K562 (cell line): Measurements from ENCODE around the gene TMEM184B. TPM values are rescaled to one million over a fixed set of nuclear protein-coding genes. Genes with fewer than 3 reads are reported as not detected.

Experiments
- ATAC-seq: fragments of 200-7000 bp; cut with Tn5 transposase; 3 replicates; pipeline ENCODE4 v1.9.1; 2020; ENCODE audit warnings: moderate library complexity
- BruUV-seq: library from RNA; stranded (reverse); fragments of 400-500 nt; replicated peaks from 2 replicates; lab custom pipeline; 2021; lab: Mats Ljungman, UMichigan
- CTCF ChIA-PET: fragments of 300-600 bp; formaldehyde crosslinking; extraction: SDS; loops from one replicate; lab custom pipeline; 2021; ENCODE audit warnings: low intra/inter-chr PET ratio; lab: Yijun Ruan, JAX
- POLR2A ChIA-PET: fragments of 300-600, 350-650 bp; sonication (Branson Sonifier 250); formaldehyde crosslinking; extraction: SDS; loops from one replicate; lab custom pipeline; 2021; ENCODE audit warnings: antibody characterized with exemption, inconsistent platforms; lab: Yijun Ruan, JAX
- DNase-seq, 4 experiments: peaks; one replicate each; pipeline versions ENCODE4 v3.0.0 to v3.0.0-alpha.2; 2011 to 2018; ENCODE audit warnings: low spot score in 3 of 4, mixed read lengths in 3 of 4; ENCODE audit errors: extremely low read depth in 1 of 4
- FAIRE-seq: peaks from 2 replicates; lab custom pipeline; 2011; peaks lifted over from hg19 to GRCh38; lab: Jason Lieb, UNC
- H2AFZ ChIP-seq: 2 replicates; pipeline ENCODE4 v1.6.0; 2011; ENCODE audit warnings: low read depth, low read length, control low read depth, inconsistent platforms
- H3K27ac ChIP-seq: fragments of 200-600 bp; 3 replicates; pipeline ENCODE4 v1.8.0; 2011; ENCODE audit warnings: low read depth, mild to moderate bottlenecking, control low read depth, inconsistent platforms, low read length, moderate library complexity, mixed read lengths; ENCODE audit errors: extremely low read depth
- H3K27me3 ChIP-seq, 2 experiments: fragments of 300-600 bp in 1 of 2; 2 replicates in 1 of 2; 3 replicates in 1 of 2; pipeline versions ENCODE4 v1.6.0 to v1.8.0; 2011; ENCODE audit warnings: inconsistent platforms in 2 of 2, low read length in 2 of 2, mild to moderate bottlenecking in 1 of 2, mixed read lengths in 1 of 2, moderate library complexity in 1 of 2; ENCODE audit not compliant: control insufficient read depth in 2 of 2, insufficient read depth in 2 of 2
- H3K36me3 ChIP-seq: fragments of 300-600 bp; 3 replicates; pipeline ENCODE4 v1.8.0; 2011; ENCODE audit warnings: mild to moderate bottlenecking, low read length, inconsistent platforms; ENCODE audit not compliant: control insufficient read depth, insufficient read depth
- H3K4me1 ChIP-seq, 2 experiments: fragments of 200-600 bp in 1 of 2; replicated peaks in 1 of 2; 2 replicates in 1 of 2; 3 replicates in 1 of 2; pipeline versions ENCODE4 v1.5.1 to v1.8.0; 2011; ENCODE audit warnings: inconsistent platforms in 2 of 2, low read length in 2 of 2, mild to moderate bottlenecking in 1 of 2, mixed read lengths in 1 of 2, moderate library complexity in 1 of 2; ENCODE audit not compliant: control insufficient read depth in 2 of 2, insufficient read depth in 2 of 2
- H3K4me2 ChIP-seq: 2 replicates; pipeline ENCODE4 v1.6.1; 2011; ENCODE audit warnings: low read length, control low read depth, inconsistent platforms, mixed read lengths; ENCODE audit not compliant: insufficient read depth
- H3K4me3 ChIP-seq: fragments of 200-600 bp; sonication (generic), shearing (Covaris generic); 2 replicates; pipeline ENCODE4 v1.5.1; 2016; ENCODE audit warnings: control low read depth, inconsistent platforms
- H3K79me2 ChIP-seq: fragments of 200-600 bp; 3 replicates; pipeline ENCODE4 v1.8.0; 2011; ENCODE audit warnings: low read length, inconsistent platforms; ENCODE audit not compliant: control insufficient read depth, insufficient read depth
- H3K9ac ChIP-seq, 2 experiments: 2 replicates each; pipeline versions ENCODE4 v1.6.0 to v1.6.1; 2011; ENCODE audit warnings: low read depth in 2 of 2, low read length in 2 of 2, control low read depth in 1 of 2, inconsistent platforms in 1 of 2, mild to moderate bottlenecking in 1 of 2, mixed read lengths in 1 of 2; ENCODE audit not compliant: insufficient read depth in 1 of 2
- H3K9me1 ChIP-seq: one replicate; pipeline ENCODE4 v1.6.0; 2011; ENCODE audit warnings: inconsistent platforms, mild to moderate bottlenecking, low read length, moderate library complexity; ENCODE audit not compliant: control insufficient read depth, insufficient read depth
- H3K9me3 ChIP-seq: replicated peaks from 2 replicates; pipeline ENCODE4 v1.5.1; 2011; ENCODE audit warnings: low read depth, low read length, inconsistent platforms; ENCODE audit not compliant: control insufficient read depth, insufficient read depth
- H4K20me1 ChIP-seq: replicated peaks from 2 replicates; pipeline ENCODE4 v1.6.1; 2011; ENCODE audit warnings: low read length, inconsistent platforms, mixed read lengths; ENCODE audit not compliant: control insufficient read depth, insufficient read depth
- ATF1 ChIP-seq, 2 experiments: fragments of 450-650 bp in 1 of 2; IDR thresholded peaks; 2 replicates each; pipeline ENCODE4 v1.6.1; 2016; ENCODE audit warnings: missing compliant biosample characterization in 1 of 2, missing genetic modification characterization in 1 of 2
- CREM ChIP-seq: IDR thresholded peaks from 2 replicates; pipeline ENCODE4 v1.6.1; 2014; ENCODE audit warnings: antibody characterized with exemption, low read depth
- CTBP1 ChIP-seq: fragments of 450-650 bp; IDR thresholded peaks from 2 replicates; pipeline ENCODE4 v1.6.1; 2016; ENCODE audit warnings: borderline replicate concordance
- CXXC5 ChIP-seq: fragments of 250-450 bp; sonication (Bioruptor Pico); IDR thresholded peaks from 2 replicates; pipeline ENCODE4 v1.8.0; 2022; ENCODE audit warnings: inconsistent platforms, mild to moderate bottlenecking, moderate library complexity
- GABPA ChIP-seq: fragments of 200-800 bp; sonication (Bioruptor generic); conservative IDR thresholded peaks from 2 replicates; pipeline ENCODE4 v1.6.1; 2016; ENCODE audit warnings: low read depth, missing genetic modification characterization, missing compliant biosample characterization
- NFIC ChIP-seq: fragments of 450-650 bp; IDR thresholded peaks from 2 replicates; pipeline ENCODE4 v1.6.1; 2017; ENCODE audit warnings: mild to moderate bottlenecking, inconsistent platforms
- XRCC5 ChIP-seq: fragments of 200-400 bp; formaldehyde crosslinking; IDR thresholded peaks from 2 replicates; pipeline ENCODE4 v1.6.1; 2017; ENCODE audit warnings: low read depth, mild to moderate bottlenecking, low read length
- ZNF780A ChIP-seq: fragments of 250-450 bp; sonication (Bioruptor Pico); IDR thresholded peaks from 2 replicates; pipeline ENCODE4 v1.5.0; 2021; ENCODE audit warnings: mild to moderate bottlenecking
- WGBS: fragments of 100-300 bp; shearing (Covaris generic); methylation state at CpG from one replicate; pipeline ENCODE4 v1.1.6; 2016; ENCODE audit warnings: low coverage, mixed read lengths; ENCODE audit not compliant: insufficient coverage; ENCODE audit errors: missing lambda C conversion rate; 5-methylcytosine and 5-hydroxymethylcytosine counted together
- in situ Hi-C: fragments of 300-500 bp; cut with MboI; formaldehyde crosslinking; loops from 4 replicates; pipeline ENCODE4 v1.15.0; 2018; ENCODE audit warnings: inconsistent platforms, mixed read lengths
- intact Hi-C: fragments of 100-400 bp; cut with micrococcal nuclease; formaldehyde crosslinking; loops from 2 replicates; pipeline ENCODE4 v1.14.2; 2022
- polyA plus RNA-seq, 8 experiments: library from polyadenylated mRNA; depleted of rRNA in 4 of 8; stranded (reverse) in 5 of 8; unstranded in 3 of 8; fragments of >200 nt; fragmentation: Nextera tagmentation in 2 of 8; fragmentation: Illumina TruSeq in 1 of 8; extraction: Ambion mirVana in 2 of 8; extraction: Trizol in 1 of 8; gene quantifications; 2 replicates each; pipeline versions ENCODE4 v1.2.1 to v1.2.3, GENCODE V29; 2011 to 2014; ENCODE audit warnings: inconsistent platforms in 1 of 8, missing spikeins in 1 of 8
- total RNA-seq, 7 experiments: library from RNA; depleted of rRNA in 6 of 7; stranded (reverse); fragments of >200 nt in 6 of 7; fragmentation: Illumina TruSeq in 2 of 7; extraction: Trizol in 2 of 7; gene quantifications; 2 replicates each; pipeline versions ENCODE4 v1.2.1 to v1.2.3, GENCODE V29; 2011 to 2021; ENCODE audit warnings: low replicate concordance in 1 of 7

Gene TMEM184B
- total and polyA plus RNA-seq, 9 of the 15 experiments (the other 6 are each of a cell fraction or from before 2014, with no cell fraction given), result 0.31 to 25.1 (median 6.2) TPM

DNA sequence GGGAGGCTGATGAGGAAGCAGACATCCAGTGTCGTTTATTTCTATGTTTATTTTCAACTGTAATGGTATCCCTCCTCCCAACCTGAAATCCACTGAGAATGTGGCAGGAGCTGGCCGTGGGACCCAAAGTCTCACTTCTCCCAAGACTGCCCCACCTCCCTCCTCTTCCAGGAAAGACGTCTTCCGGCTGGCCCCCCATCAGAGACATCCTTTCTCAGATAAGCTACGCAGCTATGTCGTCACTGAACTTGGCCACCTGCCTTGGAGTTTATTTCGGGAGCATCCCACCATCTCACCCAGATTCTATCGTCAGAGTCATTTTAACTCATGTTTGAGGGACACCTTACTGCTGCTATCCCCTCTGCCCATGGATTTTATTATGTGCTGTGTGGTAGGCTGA lies 13.9 kb downstream of the TMEM184B start:
- no peaks in the 10 kb centered on the region for H3K9me3 ChIP-seq
- no peak overlapping the region for H3K4me3 ChIP-seq
- H3K27ac ChIP-seq, result no peak overlapping the region
- in situ Hi-C loops (no loop called here), intact Hi-C loops (no loop called here)
- WGBS, result 0% methylated on average over 6 of the region's 8 CpGs
- FAIRE-seq (no peak), DNase-seq (peak in 2 of 4 experiments; percentile 33 to 53), ATAC-seq (peak; percentile 18; the same call in 1 of the 3 replicates)
- H3K27me3 ChIP-seq, result no peaks in the 10 kb centered on the region
- no peak overlapping the region for H2AFZ ChIP-seq
- no peaks in the 10 kb centered on the region for H3K9me1 ChIP-seq
- ChIA-PET POLR2A (interaction anchor here (0.9 to 1.4 kb wide), 3 partner anchors 8 to 26 kb away, joined by 3 to 4 read pairs (median 3); no protein-coding TSS in a partner anchor), CTCF (no interaction called here)
- TF ChIP-seq ZNF780A (CRISPR knock-in tag) (no peak), XRCC5 (no peak), CXXC5 (CRISPR knock-in tag) (peak; percentile 55), GABPA (tag) (0 out of 2 replicates have a peak, but pooled peaks have one; percentile 13), NFIC (0 out of 2 replicates have a peak, but pooled peaks have one; percentile 9), CTBP1 (peak; percentile 66), CREM (peak; percentile 74), ATF1 (CRISPR knock-in tag; IDR thresholded peaks at IDR 0.05) (no peak), ATF1 (tag; IDR thresholded peaks at IDR 0.05) (peak; percentile 32; the same call in 1 of the 2 replicates)
- no peaks in the 10 kb centered on the region for H4K20me1 ChIP-seq
- no peak overlapping the region for H3K9ac ChIP-seq
- H3K79me2 ChIP-seq, result peaks cover 29% of the 10 kb centered on the region
- BruUV-seq, result no TSS peak
- peaks cover 13 to 18% of the 10 kb centered on the region in 2 experiments; a peak in 4 of 5 replicates for H3K4me1 ChIP-seq
- peaks cover 4% of the 10 kb centered on the region; the same call in 2 of the 3 replicates for H3K36me3 ChIP-seq
- H3K4me2 ChIP-seq, result no peak overlapping the region; the same call in 1 of the 2 replicates
